HG02870 (cell line): ENCODE data around the gene MRPS27.
A peak's percentile ranks its signal among the peaks of the same experiment; 100 is the strongest.

ENCODE experiments used
- ATAC-seq: cut with Tn5 transposase; IDR thresholded peaks from one replicate; pipeline ENCODE4 v1.9.1; 2021; ENCODE audit warnings: mild to moderate bottlenecking, moderate library complexity; ENCODE audit not compliant: unreplicated experiment

Gene MRPS27

GRCh38 chr5:72206160-72206559 lies 113.9 kb downstream of the MRPS27 start:
- no peak for ATAC-seq

GRCh38 chr5:72205431-72206009 lies 114.5 kb downstream of the MRPS27 start:
- ATAC-seq = no peak

DNA sequence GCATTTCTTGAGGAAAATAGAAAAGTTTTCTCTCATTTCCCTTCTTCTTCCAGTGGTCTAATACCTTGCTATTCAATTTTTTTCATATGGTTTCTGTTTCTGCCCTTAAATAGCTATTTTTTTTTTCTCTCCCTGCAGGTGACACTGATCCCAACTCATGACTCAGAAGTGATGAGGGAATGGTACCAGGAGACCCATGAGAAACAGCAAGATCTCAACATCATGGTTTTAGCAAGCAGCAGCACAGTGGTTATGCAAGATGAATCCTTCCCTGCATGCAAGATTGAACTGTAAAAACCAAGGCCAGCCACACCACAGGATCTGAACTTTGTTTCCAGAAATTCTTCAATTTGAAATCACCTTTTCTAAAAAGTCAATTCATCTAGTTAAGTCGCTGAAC lies 115.1 kb downstream of the MRPS27 start:
- no peak for ATAC-seq

- ATAC-seq = no peak
Measured at GRCh38 chr5:72203251-72203845, 116.7 kb downstream of the MRPS27 start.

GRCh38 chr5:72202331-72202825 lies 117.7 kb downstream of the MRPS27 start:
- ATAC-seq = no peak

GRCh38 chr5:72199681-72200080 lies 120.4 kb downstream of the MRPS27 start:
- ATAC-seq = no peak

DNA sequence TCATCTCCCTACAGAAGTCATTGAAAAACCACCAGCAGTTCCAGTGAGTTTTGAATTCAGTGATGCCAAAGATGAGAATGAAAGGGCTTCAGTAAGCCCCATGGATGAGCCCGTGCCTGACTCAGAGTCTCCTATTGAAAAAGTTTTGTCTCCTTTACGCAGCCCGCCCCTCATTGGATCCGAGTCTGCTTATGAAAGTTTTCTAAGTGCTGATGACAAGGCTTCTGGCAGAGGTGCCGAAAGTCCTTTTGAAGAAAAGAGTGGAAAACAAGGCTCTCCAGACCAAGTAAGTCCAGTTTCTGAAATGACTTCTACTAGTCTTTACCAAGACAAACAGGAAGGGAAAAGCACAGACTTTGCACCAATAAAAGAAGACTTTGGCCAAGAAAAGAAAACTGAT lies 122.6 kb downstream of the MRPS27 start:
- no peak for ATAC-seq

DNA sequence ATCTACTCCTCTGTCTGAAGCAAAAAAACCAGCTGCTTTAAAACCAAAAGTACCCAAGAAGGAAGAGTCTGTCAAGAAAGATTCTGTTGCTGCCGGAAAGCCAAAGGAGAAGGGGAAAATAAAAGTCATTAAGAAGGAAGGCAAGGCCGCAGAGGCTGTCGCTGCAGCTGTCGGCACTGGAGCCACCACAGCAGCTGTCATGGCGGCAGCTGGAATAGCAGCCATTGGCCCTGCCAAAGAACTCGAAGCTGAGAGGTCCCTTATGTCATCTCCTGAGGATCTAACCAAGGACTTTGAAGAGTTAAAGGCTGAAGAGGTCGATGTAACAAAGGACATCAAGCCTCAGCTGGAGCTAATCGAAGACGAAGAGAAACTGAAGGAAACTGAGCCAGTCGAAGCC lies 124.5 kb downstream of the MRPS27 start:
- ATAC-seq = no peak

DNA sequence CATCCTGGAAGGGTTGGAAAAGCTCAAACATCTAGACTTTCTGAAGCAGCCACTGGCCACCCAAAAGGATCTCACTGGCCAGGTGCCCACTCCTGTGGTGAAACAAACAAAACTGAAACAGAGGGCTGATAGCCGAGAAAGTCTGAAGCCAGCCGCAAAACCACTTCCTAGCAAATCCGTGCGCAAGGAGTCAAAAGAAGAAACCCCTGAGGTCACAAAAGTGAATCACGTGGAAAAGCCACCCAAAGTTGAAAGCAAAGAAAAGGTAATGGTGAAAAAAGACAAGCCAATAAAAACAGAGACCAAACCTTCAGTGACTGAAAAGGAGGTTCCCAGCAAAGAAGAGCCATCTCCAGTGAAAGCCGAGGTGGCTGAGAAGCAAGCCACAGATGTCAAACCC lies 125.2 kb downstream of the MRPS27 start:
- ATAC-seq = peak; percentile 93

- no peak for ATAC-seq
Measured at GRCh38 chr5:72191404-72191803, 128.6 kb downstream of the MRPS27 start.

DNA sequence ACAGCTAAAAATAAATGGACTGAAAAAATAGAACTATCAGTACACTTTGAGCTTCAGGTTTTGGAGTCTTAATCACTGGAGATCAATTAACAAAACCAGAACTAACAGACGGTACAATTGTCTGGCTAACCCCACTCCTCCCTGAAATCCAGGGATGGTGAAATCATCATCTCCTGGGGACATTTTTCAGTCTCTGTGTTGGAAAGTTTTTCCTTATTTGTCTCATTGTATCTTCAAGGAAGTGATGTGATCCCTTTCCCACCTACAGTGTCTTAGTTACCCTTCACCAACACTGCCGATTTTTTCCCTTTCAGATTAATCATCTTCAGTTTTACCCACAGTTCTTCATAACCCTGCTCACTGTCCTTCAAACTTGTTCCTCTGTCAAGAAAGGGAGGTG lies 130.9 kb downstream of the MRPS27 start:
- ATAC-seq = no peak

DNA sequence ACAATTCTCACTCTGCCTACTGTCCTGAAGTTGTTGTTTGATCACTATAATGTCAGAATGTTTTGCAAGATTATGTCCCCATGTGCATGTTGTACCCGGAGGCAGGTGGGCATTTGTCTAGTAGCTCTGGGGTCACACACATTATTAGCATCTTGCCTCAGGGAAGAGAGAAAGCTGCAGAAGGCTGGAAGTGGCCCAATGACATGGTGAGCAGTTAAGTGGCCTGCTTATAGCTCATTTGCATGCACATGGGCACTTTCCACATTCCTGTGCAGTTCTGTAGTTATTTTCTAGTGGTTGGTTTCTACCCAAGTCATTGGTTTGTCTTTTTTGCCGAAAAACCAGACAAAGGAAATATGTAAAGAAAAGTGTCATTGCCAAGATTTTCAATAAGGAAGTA lies 131.9 kb downstream of the MRPS27 start:
- no peak for ATAC-seq

- ATAC-seq = no peak
Measured at GRCh38 chr5:72187388-72188075, 132.5 kb downstream of the MRPS27 start.

DNA sequence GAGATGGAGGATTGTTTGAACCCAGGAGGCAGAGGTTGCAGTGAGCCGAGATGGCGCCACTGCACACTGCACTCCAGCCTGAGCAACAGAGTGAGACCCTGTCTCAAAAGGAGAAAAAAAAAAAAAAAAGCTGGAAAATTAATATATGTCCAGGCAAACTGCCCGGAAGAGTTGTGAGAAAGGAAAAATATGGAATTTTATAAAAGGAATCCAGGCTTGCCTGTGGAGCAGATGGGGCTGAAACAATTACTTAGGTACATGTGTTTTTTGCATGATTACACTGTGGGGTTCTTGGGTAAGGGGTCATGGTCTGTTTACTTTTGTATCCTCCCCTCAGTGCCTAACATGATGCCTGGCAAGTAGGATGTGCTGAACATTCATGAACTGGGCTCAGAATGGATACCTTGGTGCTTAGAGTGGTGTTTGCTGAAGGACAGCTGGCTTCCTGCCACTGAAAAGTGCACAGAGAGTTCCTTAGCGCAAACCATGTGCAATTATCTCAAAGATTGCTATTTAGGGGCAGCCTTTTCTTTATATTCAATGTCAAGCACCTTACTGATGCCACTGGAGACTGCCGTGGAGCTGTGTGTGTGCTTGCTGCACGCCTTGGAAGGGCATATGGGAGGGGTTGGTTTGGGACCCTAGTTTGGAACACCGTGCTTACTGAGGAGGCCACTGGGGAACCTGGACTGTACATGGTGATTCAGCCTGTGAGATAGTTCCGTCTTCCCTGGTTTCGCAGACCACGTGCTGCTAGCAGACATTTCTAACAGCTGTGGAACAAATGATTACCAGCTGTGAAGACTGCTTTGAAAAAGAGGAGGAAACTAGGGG lies 134.3 kb downstream of the MRPS27 start:
- ATAC-seq = no peak

- no peak for ATAC-seq
Measured at GRCh38 chr5:72184408-72184807, 135.6 kb downstream of the MRPS27 start.

DNA sequence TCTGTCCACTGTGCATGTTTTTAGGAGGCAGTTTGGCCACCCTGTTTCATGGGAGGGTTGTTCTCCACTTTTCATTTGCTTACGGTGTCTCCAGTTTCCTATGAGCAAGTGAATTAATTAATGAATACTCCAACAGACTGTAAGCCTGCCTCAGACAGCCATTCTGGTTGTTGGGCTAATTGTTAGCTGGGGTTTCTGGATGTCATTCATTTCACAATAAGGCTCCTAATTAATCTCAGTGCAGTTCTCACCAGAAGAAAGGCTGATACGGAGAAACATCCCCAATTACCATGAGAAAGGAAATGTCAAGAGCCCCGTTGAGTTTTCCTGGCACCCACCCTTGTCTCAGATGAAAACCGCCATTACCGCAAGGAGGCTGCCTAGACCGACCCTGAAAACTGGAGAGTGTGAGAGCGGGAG lies 136.9 kb downstream of the MRPS27 start:
- no peak for ATAC-seq

- no peak for ATAC-seq
Measured at GRCh38 chr5:72182686-72183085, 137.4 kb downstream of the MRPS27 start.

DNA sequence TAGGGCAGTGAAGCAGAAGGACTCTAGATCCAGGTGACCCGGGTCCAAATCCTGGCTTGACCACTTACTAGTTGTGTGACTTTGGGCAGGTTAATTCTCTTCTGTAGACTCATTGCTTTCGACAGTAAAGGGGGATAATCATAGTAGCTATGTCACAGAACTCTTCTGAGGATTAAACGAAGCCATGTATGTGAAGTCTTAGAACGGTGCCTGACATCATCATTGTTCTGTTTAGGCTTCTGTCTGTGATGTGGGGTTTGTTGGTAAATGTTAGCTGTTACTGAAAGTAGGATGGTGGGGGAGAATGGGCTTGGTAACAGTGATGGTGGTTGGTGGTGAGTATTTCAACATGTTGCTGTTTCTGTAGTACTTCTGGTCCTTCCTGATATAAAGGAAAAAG lies 139.1 kb downstream of the MRPS27 start:
- ATAC-seq = no peak

DNA sequence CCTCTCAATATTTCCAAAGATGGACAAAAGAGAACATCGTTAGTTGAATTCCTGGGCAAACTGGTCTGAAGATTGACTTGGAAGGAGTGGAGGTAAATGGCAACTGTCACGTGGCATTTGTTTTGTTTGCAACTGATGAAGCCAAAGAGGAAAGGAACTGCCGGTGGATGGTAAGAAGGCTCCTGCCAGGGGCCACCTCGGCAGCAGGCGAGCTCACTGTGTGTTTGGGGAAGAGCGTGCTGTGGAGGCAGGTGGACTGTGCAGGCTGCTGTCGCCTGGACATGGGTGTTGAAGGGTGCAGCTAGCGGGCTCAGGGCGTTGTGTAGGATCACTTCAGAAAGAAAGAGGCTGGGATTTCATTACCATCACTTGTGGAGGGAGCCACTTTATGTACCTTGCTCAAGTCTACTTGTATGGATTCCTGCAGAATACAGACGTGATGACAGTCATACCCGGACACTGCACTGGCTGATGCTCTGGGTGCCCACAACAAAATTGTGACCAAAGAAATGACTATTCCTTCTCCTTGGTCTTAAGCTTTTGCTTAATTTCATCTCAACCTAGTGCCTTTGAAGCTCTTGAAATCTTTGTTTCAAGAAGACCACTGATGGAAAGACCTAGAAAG lies 140.1 kb downstream of the MRPS27 start:
- ATAC-seq = no peak

GRCh38 chr5:72179028-72179815 lies 140.8 kb downstream of the MRPS27 start:
- no peak for ATAC-seq
